ENCODE measurements around the gene LIX1L.

LIX1L gene

DNA sequence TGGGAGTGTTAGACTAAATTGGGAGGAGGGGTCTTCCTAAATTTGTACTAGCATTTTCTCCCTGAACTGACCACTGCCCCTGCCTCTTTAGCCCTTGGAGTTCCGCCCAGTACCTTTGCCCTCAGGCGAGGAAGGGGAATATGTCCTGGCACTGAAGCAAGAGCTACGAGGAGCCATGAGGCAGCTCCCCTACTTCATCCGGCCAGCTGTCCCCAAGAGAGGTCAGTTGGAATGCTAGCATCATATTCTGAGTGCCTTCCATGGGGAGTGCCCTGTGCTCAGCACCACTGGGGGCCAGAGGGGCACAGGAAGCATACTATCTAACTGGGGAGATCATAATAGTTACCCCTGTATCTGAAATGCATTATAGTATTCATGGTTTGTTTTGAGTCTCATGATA lies 17.4 kb upstream of the LIX1L start:
- Histone ChIP-seq H2BK5ac (ENCODE audit: low read depth, low read length, poor library complexity) (no peak overlapping the region), H3K4me1 (ENCODE audit: control insufficient read depth in 1 of 2, insufficient read depth in 2 of 2, low read length in 2 of 2) (peaks cover 6 to 13% of the 10 kb centered on the region in 2 experiments), H3K23ac (ENCODE audit: low read length) (no peak overlapping the region), H4K91ac (ENCODE audit: low read depth, low read length) (no peak overlapping the region), H3K36me3 (ENCODE audit: control insufficient read depth in 1 of 2, insufficient read depth in 2 of 2, low read length in 2 of 2) (no peaks in the 10 kb centered on the region), H2BK12ac (ENCODE audit: low read length) (no peak overlapping the region), H4K8ac (ENCODE audit: low read depth, low read length) (no peak overlapping the region), H3K18ac (ENCODE audit: low read length) (no peak overlapping the region), H3K79me2 (ENCODE audit: control insufficient read depth, insufficient read depth, low read length, poor library complexity) (no peaks in the 10 kb centered on the region), H3K9ac (ENCODE audit: low read length) (no peak overlapping the region), H3K14ac (ENCODE audit: low read length) (no peak overlapping the region), H3K27ac (ENCODE audit: low read depth, low read length) (no peak overlapping the region), H3K4me3 (ENCODE audit: low read depth, low read length) (no peak overlapping the region), H2AK5ac (ENCODE audit: low read length) (no peak overlapping the region), H4K12ac (ENCODE audit: low read depth, low read length) (no peak overlapping the region), H3K79me1 (ENCODE audit: low read length) (peaks cover 3% of the 10 kb centered on the region), H3K9me3 (ENCODE audit: insufficient read depth, low read depth, low read length) (no peaks in the 10 kb centered on the region), H2AFZ (ENCODE audit: insufficient read depth, low read length, poor library complexity) (no peak overlapping the region), H3K4me2 (ENCODE audit: low read length) (no peak overlapping the region), H3K4ac (ENCODE audit: low read depth, low read length) (no peak overlapping the region), H3K27me3 (ENCODE audit: insufficient read depth, low read length) (no peaks in the 10 kb centered on the region), H2BK120ac (ENCODE audit: insufficient read depth, low read length, poor library complexity) (no peak overlapping the region)
- no CpG with 5 or more reads among the region's 4 CpGs for WGBS (ENCODE audit: extremely low coverage, insufficient coverage, insufficient read length)
- no peak for DNase-seq

DNA sequence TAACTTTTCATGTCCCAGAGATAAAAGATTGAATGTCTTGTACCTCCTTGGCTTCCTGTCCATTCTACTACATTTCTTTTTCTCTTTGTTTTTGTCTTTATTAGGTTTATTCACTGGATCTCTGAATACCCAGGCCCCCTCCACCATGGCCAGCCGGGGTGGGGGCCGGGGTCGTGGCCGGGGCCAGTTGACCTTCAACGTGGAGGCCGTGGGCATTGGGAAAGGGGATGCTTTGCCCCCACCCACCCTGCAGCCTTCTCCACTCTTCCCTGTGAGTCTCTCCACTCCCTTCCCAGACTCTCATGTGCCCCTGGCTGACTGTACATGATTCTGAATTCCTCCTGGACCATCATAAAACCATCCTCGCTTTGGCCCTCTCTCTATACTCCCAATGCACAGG lies 16.9 kb upstream of the LIX1L start:
- Histone ChIP-seq H3K79me2 (ENCODE audit: control insufficient read depth, insufficient read depth, low read length, poor library complexity) (no peaks in the 10 kb centered on the region), H3K79me1 (ENCODE audit: low read length) (peaks cover 3% of the 10 kb centered on the region), H3K9ac (ENCODE audit: low read length) (no peak overlapping the region), H2BK5ac (ENCODE audit: low read depth, low read length, poor library complexity) (no peak overlapping the region), H2BK120ac (ENCODE audit: insufficient read depth, low read length, poor library complexity) (no peak overlapping the region), H3K4ac (ENCODE audit: low read depth, low read length) (no peak overlapping the region), H3K4me3 (ENCODE audit: low read depth, low read length) (no peak overlapping the region), H2AFZ (ENCODE audit: insufficient read depth, low read length, poor library complexity) (no peak overlapping the region), H4K8ac (ENCODE audit: low read depth, low read length) (no peak overlapping the region), H3K36me3 (ENCODE audit: control insufficient read depth in 1 of 2, insufficient read depth in 2 of 2, low read length in 2 of 2) (no peaks in the 10 kb centered on the region), H4K91ac (ENCODE audit: low read depth, low read length) (no peak overlapping the region), H3K18ac (ENCODE audit: low read length) (no peak overlapping the region), H4K12ac (ENCODE audit: low read depth, low read length) (no peak overlapping the region), H3K4me1 (ENCODE audit: control insufficient read depth in 1 of 2, insufficient read depth in 2 of 2, low read length in 2 of 2) (peaks cover 3 to 10% of the 10 kb centered on the region in 2 experiments), H3K14ac (ENCODE audit: low read length) (no peak overlapping the region), H2AK5ac (ENCODE audit: low read length) (no peak overlapping the region), H3K4me2 (ENCODE audit: low read length) (no peak overlapping the region), H3K27ac (ENCODE audit: low read depth, low read length) (no peak overlapping the region), H3K27me3 (ENCODE audit: insufficient read depth, low read length) (no peaks in the 10 kb centered on the region), H3K23ac (ENCODE audit: low read length) (no peak overlapping the region), H3K9me3 (ENCODE audit: insufficient read depth, low read depth, low read length) (no peaks in the 10 kb centered on the region), H2BK12ac (ENCODE audit: low read length) (no peak overlapping the region)
- no peak for DNase-seq
- no CpG with 5 or more reads among the region's 7 CpGs for WGBS (ENCODE audit: extremely low coverage, insufficient coverage, insufficient read length)

DNA sequence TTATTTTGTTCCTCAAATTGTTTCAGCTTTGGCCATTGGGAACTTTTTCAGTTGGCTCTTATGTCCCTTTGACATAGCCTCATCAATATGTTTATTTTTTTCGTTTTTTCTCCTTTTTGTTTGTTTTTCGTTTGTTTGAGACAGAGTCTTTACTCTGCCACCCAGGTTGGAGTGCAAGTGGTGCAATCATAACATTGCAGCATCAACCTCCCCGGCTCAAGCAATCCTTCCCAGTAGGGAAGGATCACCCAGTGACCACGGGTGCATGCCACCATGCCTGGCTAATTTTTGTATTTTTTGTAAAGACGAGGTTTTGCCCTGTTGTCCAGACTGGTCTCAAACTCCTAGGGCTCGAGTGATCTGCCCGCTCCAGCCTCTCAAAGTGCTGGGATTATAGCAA lies 14.8 kb upstream of the LIX1L start:
- H2BK120ac ChIP-seq (ENCODE audit: insufficient read depth, low read length, poor library complexity) = no peak overlapping the region

DNA sequence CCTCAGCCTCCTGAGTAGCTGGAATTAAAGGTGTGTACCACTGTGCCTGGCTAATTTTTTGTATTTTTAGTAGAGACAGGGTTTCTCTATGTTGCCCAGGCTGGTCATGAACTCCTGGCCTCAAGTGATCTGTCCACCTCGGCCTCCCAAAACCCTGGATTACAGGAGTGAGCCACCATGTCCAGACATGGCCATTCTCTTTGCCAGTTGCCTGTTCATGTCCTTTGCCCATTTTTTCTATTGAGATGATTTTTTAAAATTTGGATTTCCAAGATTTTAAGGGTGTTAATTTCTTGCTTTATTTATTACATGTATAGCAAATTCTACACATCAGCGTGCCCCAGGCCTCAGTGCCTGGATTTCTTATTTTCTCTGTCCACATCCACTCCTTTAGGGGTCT lies 9.5 kb upstream of the LIX1L start:
- H3K4me2 ChIP-seq (ENCODE audit: low read length) = no peak overlapping the region
- H3K4ac ChIP-seq (ENCODE audit: low read depth, low read length) = no peak overlapping the region
- no peak overlapping the region for H2AK5ac ChIP-seq (ENCODE audit: low read length)
- H3K27ac ChIP-seq (ENCODE audit: low read depth, low read length) = no peak overlapping the region
- H4K12ac ChIP-seq (ENCODE audit: low read depth, low read length) = no peak overlapping the region
- H4K91ac ChIP-seq (ENCODE audit: low read depth, low read length) = no peak overlapping the region
- H2BK12ac ChIP-seq (ENCODE audit: low read length) = no peak overlapping the region
- peaks cover 5% of the 10 kb centered on the region for H3K27me3 ChIP-seq (ENCODE audit: insufficient read depth, low read length)
- no CpG with 5 or more reads among the region's 2 CpGs for WGBS (ENCODE audit: extremely low coverage, insufficient coverage, insufficient read length)
- no peak for DNase-seq
- no peaks in the 10 kb centered on the region for H3K9me3 ChIP-seq (ENCODE audit: insufficient read depth, low read depth, low read length)
- no peak overlapping the region for H2BK5ac ChIP-seq (ENCODE audit: low read depth, low read length, poor library complexity)
- H2BK120ac ChIP-seq (ENCODE audit: insufficient read depth, low read length, poor library complexity) = no peak overlapping the region
- peaks cover 6% of the 10 kb centered on the region for H3K79me1 ChIP-seq (ENCODE audit: low read length)
- H2AFZ ChIP-seq (ENCODE audit: insufficient read depth, low read length, poor library complexity) = no peak overlapping the region
- no peak overlapping the region for H3K14ac ChIP-seq (ENCODE audit: low read length)
- H4K8ac ChIP-seq (ENCODE audit: low read depth, low read length) = no peak overlapping the region
- no peak overlapping the region for H3K23ac ChIP-seq (ENCODE audit: low read length)
- H3K9ac ChIP-seq (ENCODE audit: low read length) = no peak overlapping the region
- no peak overlapping the region for H3K18ac ChIP-seq (ENCODE audit: low read length)
- no peak overlapping the region for H3K4me3 ChIP-seq (ENCODE audit: low read depth, low read length)
- peaks cover under 1 to 5% of the 10 kb centered on the region in 2 experiments for H3K4me1 ChIP-seq (ENCODE audit: control insufficient read depth in 1 of 2, insufficient read depth in 2 of 2, low read length in 2 of 2)
- no peaks in the 10 kb centered on the region for H3K36me3 ChIP-seq (ENCODE audit: control insufficient read depth in 1 of 2, insufficient read depth in 2 of 2, low read length in 2 of 2)
- no peaks in the 10 kb centered on the region for H3K79me2 ChIP-seq (ENCODE audit: control insufficient read depth, insufficient read depth, low read length, poor library complexity)

More for the DNA sequence above, 14.8 kb upstream of the LIX1L start:
- Histone ChIP-seq H3K9ac (ENCODE audit: low read length) (no peak overlapping the region), H3K23ac (ENCODE audit: low read length) (no peak overlapping the region), H3K79me1 (ENCODE audit: low read length) (no peaks in the 10 kb centered on the region), H3K14ac (ENCODE audit: low read length) (no peak overlapping the region), H4K12ac (ENCODE audit: low read depth, low read length) (no peak overlapping the region), H3K4me3 (ENCODE audit: low read depth, low read length) (no peak overlapping the region), H3K4ac (ENCODE audit: low read depth, low read length) (no peak overlapping the region), H3K4me2 (ENCODE audit: low read length) (no peak overlapping the region), H2BK12ac (ENCODE audit: low read length) (no peak overlapping the region), H2AK5ac (ENCODE audit: low read length) (no peak overlapping the region), H3K36me3 (ENCODE audit: control insufficient read depth in 1 of 2, insufficient read depth in 2 of 2, low read length in 2 of 2) (no peaks in the 10 kb centered on the region), H3K27me3 (ENCODE audit: insufficient read depth, low read length) (no peaks in the 10 kb centered on the region), H4K91ac (ENCODE audit: low read depth, low read length) (no peak overlapping the region), H3K18ac (ENCODE audit: low read length) (no peak overlapping the region), H2AFZ (ENCODE audit: insufficient read depth, low read length, poor library complexity) (no peak overlapping the region), H4K8ac (ENCODE audit: low read depth, low read length) (no peak overlapping the region), H3K79me2 (ENCODE audit: control insufficient read depth, insufficient read depth, low read length, poor library complexity) (no peaks in the 10 kb centered on the region), H3K9me3 (ENCODE audit: insufficient read depth, low read depth, low read length) (no peaks in the 10 kb centered on the region), H3K27ac (ENCODE audit: low read depth, low read length) (no peak overlapping the region), H2BK5ac (ENCODE audit: low read depth, low read length, poor library complexity) (no peak overlapping the region), H3K4me1 (ENCODE audit: control insufficient read depth in 1 of 2, insufficient read depth in 2 of 2, low read length in 2 of 2) (no peaks in the 10 kb centered on the region)
- no CpG with 5 or more reads among the region's 7 CpGs for WGBS (ENCODE audit: extremely low coverage, insufficient coverage, insufficient read length)
- no peak for DNase-seq

All from trophoblast cell (in vitro differentiated cells and primary cell).